ENCODE data around the gene COL26A1.
"Not testable (repeated sequence)": the region's sequence is repeated elsewhere in the genome, so short reads cannot be mapped to it uniquely, and the experiment has no call there.

The COL26A1 gene

DNA sequence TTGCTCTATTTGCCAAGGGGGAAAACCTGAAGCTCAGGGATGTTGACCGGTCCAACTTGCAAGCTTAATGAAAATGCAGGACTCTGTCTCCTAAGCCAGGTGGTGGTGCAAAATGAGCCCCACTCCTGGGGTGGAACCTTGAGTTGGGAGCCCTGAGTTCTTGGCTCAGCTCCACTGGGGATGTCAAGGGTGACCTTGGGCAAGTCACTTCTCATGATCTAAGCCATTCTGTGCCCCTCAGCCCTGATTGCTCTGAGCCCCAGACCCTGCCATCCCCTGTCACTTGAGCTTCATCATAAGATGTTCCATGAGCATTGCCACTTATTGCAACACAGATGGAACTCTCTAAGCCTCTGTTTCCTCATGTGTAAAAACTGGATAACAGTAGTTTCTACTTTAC lies 232.6 kb downstream of the COL26A1 start:
- no peak for DNase-seq

DNA sequence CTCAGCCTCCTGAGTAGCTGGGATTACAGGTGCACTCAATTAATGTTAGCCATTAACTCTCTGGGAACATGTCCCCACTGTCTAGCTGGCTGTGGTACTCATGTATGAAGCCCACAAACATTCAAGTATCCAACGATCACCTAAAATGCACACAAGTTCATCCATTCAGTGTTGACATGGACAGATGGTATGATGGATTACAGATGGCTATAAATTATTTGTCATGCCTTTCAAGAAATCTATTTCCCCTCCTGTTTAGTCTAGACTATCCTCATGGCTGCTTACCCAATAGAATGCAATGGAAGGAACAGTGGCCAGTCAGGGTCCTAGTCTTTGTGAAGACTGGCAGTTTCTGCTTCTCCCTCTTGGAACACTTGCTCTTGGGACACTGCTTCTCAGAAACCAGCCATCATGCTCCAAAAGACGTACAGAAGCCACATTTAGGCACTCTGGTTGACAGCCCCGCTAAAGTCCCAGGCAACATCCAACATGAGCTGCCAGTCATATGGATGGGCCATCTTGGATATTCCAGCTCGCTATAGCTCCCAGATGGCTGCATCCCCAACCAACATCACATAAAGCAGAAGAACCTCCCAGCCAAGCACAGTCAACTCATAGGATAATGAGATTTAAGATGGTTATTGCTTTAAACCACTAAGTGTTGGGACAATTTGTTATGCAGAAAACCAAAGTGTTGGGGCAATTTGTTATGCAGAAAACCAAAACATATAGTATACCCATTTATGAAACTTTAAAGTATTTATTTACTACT lies 233.3 kb downstream of the COL26A1 start:
- DNase-seq: no peak

DNA sequence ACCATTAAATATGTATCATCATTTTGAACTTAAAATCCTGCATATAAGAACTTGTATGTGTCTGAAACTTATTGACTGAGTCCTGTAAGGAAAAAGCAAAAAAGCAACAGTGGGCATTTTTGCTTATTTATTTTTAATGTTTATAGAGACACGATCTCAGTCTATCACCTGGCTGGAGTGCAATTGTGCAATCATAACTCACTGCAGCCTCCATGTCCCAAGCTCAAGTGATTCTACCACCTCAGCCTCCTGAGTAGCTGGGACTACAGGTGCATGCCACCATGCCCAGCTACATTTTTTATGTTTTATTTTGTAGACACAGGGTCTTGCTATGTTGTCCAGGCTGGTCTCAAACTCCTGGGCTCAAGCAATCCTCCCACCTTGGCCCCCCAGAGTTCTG lies 234.2 kb downstream of the COL26A1 start:
- DNase-seq: no peak

DNA sequence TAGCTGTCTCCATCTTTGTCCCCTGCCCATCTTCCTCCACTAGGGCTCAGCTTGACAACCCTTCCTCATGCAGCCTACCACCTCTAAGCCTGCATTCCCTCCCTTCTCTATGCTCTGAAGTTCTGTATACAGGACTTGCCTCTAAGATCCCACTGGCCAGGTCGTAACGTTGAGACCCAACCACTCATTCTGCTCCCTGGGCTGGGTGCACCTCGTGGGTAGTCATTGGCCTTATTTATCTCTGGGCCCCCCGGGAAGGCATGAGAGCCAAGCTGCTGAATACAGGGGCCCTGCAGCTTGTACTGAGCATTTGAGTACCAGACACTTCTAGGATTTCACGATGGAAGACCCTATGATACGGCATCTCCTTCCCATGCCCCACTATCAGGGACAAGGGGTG lies 235.3 kb downstream of the COL26A1 start:
- DNase-seq: no peak

DNA sequence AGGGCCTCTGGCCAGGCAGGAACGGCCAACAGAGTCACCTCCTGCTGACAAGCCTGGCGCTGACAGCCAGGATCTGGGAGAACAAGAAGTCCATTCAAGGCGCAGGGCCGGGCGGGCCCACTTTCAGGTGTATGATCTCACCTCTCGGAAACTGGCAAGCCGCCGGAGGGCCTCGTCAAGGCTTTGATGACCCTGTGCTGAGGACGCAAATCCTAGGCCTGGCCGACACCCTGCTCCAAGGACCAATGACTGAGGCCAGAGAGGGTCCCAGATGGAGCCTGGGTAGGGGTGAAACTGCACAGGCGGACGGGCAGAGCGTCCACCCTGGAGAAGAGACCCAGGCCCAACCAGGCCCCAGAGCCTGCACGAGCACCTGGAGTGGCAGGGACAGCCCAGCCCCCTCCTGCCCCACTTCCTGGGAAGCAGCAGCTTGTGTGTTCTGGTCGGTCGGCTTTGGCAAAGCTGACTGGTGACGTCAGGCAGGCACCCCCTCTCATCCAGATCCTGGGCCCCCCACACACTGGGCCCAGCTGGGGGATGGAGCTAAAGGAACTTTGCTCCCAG lies 235.8 kb downstream of the COL26A1 start:
- DNase-seq: peak in 6 of 51 donors; percentile 8 to 45 (median 14)

DNA sequence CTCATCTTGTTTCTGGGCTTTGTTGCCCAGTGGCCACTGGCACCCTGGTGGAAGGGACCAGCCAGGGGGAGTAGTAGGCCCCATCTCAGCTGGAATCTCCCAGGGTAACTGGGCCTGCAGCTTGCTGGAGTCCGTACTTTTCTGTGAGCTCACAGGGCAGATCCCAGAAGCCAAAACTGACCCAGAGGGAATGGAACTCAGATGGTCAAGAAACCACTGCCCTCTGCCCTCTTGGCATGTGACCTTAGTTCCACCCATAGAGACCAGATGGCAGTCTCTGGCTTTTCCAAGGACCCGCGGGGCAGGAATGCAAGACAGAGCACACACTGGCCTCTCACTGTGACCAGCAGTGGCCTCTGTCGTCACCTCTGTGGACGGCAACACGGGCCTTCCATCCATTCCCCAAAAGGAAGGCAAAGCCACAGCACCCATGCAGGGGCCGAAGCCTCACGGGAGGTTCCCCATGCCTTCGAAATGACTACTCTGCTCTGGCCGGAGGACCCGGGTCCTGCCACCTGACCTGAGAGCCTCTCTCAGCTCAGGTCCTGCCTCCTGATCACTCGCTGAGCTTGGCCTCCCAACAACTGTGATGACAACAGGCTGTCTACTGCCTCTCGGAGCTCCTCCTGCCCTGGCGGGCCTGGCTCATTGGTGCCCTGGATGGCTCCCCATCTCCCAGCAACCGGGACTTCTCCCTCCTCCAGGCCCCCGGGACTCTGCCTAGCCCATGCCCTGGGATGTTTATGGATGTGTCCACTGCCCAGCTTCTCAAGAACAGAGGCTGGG lies 236.5 kb downstream of the COL26A1 start:
- DNase-seq: no peak

DNA sequence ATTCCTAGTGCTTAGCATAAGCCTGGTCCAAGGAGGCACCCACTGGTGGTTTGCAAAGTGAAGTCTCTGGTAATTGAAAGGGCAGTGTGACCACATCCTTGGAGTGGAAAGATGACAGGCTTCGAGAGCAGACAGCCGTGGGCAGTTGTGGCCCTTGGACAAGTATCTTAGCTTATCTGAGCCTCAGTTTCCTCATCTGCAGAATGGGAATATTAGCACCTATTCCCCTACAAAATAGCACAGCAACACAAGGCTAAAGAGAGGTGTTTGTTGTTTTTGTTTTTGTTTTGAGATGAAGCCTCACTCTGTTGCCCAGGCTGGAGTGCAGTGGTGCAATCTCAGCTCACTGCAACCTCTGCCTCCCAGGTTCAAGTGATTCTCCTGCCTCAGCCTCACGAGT lies 237.1 kb downstream of the COL26A1 start:
- no peak for DNase-seq

DNA sequence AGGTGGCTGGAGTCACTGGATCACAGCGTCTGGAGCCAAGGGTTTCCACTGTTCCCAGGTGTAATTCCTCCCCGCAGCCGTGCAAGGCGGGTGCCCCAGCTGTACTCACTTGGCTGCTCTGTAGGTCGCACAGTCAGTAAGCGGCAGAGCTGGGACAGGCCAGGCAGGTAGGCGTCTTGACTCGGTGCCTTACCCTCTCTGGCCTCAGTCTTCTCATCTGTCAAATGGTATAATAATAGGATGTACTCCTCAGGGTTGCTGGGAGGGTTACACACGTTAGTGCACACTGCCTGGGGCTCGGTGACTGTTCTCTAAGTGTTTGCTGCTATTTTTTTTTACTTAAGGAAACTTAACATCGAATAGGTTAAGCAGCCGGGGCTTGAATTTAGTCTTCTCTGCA lies 239.4 kb downstream of the COL26A1 start:
- DNase-seq: no peak

DNA sequence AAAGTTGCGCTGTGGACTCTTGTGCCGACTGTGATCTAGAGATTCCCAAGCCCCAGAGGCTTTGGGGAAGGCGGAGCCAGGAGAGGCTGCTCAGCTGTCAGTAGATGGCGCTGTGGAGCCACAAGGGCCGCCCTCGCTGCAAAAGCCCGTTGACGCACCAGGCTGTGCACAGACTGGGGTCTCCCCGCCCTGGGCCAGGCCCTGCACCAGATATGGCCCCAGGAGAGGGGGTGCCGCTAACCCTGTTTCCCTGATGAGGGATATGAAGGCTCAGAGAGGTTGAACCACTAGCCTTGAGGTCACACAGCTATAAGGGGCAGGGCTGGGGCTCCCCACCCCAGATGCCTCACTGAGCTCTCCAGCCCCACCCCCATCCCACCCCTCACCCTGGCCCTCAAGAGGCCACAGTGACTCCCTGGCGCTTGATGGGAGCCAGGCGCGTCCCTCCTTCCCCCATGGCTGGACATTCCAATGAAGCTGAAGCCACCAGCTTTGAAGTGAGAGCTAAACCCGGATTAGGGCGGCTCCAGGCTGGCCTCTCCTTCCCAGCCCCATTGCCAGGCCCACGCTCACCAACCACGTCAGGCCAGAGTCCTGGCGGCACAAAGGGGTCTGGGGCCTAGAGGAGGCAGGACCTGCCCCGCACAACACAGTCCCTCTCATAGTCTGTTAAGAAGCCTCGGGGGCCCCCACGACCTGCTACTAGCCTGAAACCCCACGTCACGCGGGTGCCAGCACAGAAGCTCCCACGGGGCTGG lies 240.0 kb downstream of the COL26A1 start:
- DNase-seq: peak in 44 of 51 donors; percentile 2 to 74 (median 40)

DNA sequence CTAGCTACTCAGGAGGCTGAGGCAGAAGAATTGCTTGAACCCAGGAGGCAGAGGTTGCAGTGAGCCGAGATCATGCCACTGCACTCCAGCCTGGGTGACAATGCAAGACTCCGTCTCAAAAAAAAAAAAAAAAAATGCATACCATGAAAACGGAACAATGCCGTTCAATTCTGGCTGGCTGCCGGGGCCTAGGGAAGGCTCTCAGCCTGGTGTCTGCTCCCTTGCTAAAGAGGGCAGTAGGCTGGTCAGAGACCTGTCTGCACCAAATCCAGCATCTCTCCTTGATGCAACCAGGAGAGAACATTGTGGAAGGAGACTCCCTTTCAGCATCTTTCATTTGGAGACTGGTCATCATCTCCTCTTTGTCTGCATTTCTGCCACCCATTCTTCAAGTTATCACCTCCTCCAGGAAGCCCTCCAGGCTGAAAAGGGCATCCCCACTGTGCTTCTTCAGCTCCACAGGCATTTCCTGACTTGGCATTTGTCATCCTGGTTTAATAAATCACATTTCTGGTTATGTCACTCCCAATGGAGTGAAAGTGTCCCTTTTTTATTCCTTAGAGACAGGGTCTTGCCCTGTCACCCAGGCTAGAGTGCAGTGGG lies 241.8 kb downstream of the COL26A1 start:
- no peak for DNase-seq

DNA sequence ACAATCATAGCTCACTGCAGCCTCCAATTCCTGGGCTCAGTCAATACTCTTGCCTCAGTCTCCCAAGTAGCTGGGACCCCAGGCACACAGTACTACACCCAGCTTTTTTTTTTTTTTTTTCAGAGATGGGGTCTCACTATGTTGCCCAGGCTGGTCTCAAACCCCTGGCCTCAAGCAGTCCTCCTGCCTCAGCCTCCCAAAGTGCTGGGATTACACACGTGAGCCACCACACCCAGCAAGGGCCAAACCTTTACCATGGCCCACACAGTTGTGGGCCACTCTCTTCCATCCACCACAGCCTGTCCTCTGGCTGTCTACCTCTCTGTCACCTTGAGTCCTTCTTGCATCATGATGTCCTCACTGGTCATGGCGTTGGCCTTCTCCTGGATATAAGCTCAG lies 242.3 kb downstream of the COL26A1 start:
- not testable (repeated sequence) for DNase-seq

DNA sequence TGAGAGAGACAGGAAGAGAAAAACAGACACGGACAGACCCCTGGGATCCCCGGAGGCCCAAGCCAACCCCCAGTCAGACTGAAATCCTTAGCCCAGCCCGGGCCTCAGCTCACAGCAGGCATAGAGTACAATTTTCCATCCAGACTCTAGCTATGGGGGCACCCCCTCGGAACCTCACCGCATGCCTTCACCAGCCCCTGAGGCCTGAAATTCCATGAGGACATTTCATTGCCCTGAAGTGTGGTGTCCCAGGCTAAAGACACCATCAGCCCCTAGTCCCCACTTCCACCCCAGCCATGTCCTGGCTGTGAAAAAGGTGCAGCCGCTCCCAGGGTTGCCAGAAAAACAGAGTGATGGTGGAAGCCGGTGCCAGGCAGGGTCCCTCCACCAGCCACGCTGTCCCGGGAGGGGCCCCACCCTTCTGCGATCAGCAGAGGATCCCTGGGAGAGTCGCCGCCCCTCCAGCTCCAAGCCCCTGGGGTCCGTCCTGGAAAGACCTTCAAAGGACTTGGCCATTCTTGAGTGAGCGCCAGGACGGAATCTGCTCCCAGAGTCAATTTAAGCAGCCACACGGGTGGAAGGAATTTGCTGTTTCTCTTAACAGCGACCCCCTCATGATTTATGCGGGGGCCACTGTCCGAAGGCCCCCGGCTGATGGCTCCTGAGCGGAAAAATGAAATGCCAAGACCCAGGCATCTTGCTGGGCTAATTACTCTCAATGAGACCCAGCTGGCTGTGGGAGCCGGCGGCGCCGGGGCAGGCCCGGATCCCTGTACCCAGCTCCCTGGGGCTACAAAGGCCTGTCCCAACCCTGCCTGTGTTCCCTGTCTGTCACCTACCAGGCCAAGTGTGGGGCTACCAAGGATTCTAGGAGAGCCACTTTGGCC lies 243.2 kb downstream of the COL26A1 start:
- DNase-seq: no peak

DNA sequence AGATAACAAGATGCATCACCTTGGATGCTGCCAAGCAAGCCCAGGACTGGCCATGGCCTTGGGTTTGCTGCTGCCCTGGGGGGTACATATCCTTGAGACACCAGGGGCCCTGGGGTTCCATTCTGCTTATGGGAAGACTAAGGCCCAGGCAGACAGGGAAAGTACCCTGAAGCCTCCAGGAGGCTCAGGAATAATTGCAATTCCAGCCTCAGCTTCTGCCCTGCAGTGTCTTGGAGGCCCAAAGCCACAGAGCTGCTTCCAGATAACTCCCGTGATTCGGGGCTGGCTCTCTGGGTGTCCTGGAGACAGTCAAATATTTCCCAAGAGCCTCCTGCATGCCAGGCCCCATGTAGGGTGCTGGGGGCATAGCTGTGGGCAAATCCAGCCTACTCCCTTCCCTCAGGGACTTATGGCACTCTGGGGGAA lies 243.8 kb downstream of the COL26A1 start:
- no peak for DNase-seq

Measured in hypothalamus (tissue), 51 donors.